PC-9 (cell line): ENCODE results near the gene NLGN1.

Experiments
- EZH2 ChIP-seq: fragments of 200-600 bp; sonication (generic); IDR thresholded peaks from 2 replicates; pipeline ENCODE4 v1.8.0; 2017; ENCODE audit warnings: antibody characterized with exemption, low read depth
- TF ChIP-seq, protein P1 (sequence below): fragments of 200-600 bp; sonication (generic); conservative IDR thresholded peaks from 2 replicates; pipeline ENCODE4 v1.6.1; 2017; ENCODE audit warnings: mixed run types, antibody characterized with exemption, mild to moderate bottlenecking, moderate library complexity

DNA sequence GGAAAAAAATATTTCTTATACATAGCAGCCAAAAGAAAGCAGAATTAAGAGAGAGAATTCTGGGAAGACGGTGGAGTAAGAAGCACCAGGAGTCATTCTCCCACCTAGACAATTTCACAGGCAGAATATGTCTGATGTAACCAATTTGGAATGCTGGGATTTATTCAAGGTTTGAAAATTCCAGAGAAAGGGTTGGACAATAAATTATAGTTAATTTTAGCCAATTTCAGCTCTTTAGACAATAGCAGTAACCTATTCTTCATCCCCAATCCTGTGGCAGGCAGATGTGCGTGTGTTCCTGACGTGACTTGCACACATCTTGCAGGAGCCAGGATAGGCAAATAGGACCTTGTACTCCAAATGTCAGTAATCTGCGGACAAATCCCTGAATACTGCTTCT, 920.6 kb downstream of the NLGN1 start:
- TF ChIP-seq, protein P1, sequence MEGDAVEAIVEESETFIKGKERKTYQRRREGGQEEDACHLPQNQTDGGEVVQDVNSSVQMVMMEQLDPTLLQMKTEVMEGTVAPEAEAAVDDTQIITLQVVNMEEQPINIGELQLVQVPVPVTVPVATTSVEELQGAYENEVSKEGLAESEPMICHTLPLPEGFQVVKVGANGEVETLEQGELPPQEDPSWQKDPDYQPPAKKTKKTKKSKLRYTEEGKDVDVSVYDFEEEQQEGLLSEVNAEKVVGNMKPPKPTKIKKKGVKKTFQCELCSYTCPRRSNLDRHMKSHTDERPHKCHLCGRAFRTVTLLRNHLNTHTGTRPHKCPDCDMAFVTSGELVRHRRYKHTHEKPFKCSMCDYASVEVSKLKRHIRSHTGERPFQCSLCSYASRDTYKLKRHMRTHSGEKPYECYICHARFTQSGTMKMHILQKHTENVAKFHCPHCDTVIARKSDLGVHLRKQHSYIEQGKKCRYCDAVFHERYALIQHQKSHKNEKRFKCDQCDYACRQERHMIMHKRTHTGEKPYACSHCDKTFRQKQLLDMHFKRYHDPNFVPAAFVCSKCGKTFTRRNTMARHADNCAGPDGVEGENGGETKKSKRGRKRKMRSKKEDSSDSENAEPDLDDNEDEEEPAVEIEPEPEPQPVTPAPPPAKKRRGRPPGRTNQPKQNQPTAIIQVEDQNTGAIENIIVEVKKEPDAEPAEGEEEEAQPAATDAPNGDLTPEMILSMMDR: no peak
- no peak for TF ChIP-seq EZH2
